IMR-90 (cell line): ENCODE measurements around the gene MSANTD1. TPM values are rescaled to one million over a fixed set of nuclear protein-coding genes. Genes with fewer than 3 reads are reported as not detected.

Experiments
- ATAC-seq: fragments of 200-7000 bp; cut with Tn5 transposase; 2 replicates; pipeline ENCODE4 v1.9.1; 2020; ENCODE audit warnings: low read depth, mild to moderate bottlenecking, moderate library complexity
- BruUV-seq: library from RNA; stranded (reverse); fragments of 400-500 nt; replicated peaks from 2 replicates; lab custom pipeline; 2021; lab: Mats Ljungman, UMichigan
- CTCF ChIA-PET: fragments of 300-600 bp; formaldehyde crosslinking; extraction: SDS; loops from one replicate; lab custom pipeline; 2021; ENCODE audit warnings: antibody characterized with exemption; lab: Yijun Ruan, JAX
- POLR2A ChIA-PET: fragments of 300-600 bp; sonication (Branson Sonifier 250); formaldehyde crosslinking; loops from one replicate; lab custom pipeline; 2022; ENCODE audit warnings: antibody characterized with exemption; ENCODE audit not compliant: unreplicated experiment; lab: Charles Lee
- DNase-seq: peaks from one replicate; pipeline ENCODE4 v3.0.0; 2013
- H2AFZ ChIP-seq: replicated peaks from 2 replicates; pipeline ENCODE3; 2013; ENCODE audit warnings: low read length, mild to moderate bottlenecking; ENCODE audit not compliant: poor library complexity
- H2AK5ac ChIP-seq: 2 replicates; pipeline ENCODE4 v1.6.1; 2013; ENCODE audit warnings: low read depth, low read length, inconsistent platforms
- H2AK9ac ChIP-seq: replicated peaks from 2 replicates; pipeline ENCODE3; 2013; ENCODE audit warnings: mild to moderate bottlenecking, low read depth, low read length, moderate library complexity; ENCODE audit not compliant: poor library complexity
- H2BK120ac ChIP-seq: 2 replicates; pipeline ENCODE4 v1.6.1; 2013; ENCODE audit warnings: low read depth, low read length, inconsistent platforms
- H2BK15ac ChIP-seq: 3 replicates; pipeline ENCODE4 v1.6.1; 2013; ENCODE audit warnings: low read depth, low read length, inconsistent platforms
- H2BK20ac ChIP-seq: 2 replicates; pipeline ENCODE4 v1.6.1; 2013; ENCODE audit warnings: low read depth, mild to moderate bottlenecking, inconsistent platforms, low read length, moderate library complexity
- H2BK5ac ChIP-seq: 2 replicates; pipeline ENCODE4 v1.6.1; 2013; ENCODE audit warnings: mild to moderate bottlenecking, low read depth, low read length, inconsistent platforms; ENCODE audit not compliant: poor library complexity, severe bottlenecking
- H3K14ac ChIP-seq: replicated peaks from 2 replicates; pipeline ENCODE4 v1.6.1; 2013; ENCODE audit warnings: low read depth, low read length, inconsistent platforms
- H3K18ac ChIP-seq: 2 replicates; pipeline ENCODE4 v1.6.1; 2013; ENCODE audit warnings: low read depth, low read length, control low read depth
- H3K23ac ChIP-seq: 2 replicates; pipeline ENCODE4 v1.6.1; 2013; ENCODE audit warnings: low read depth, low read length, inconsistent platforms
- H3K27ac ChIP-seq: 2 replicates; pipeline ENCODE4 v1.5.1; 2013; ENCODE audit warnings: mild to moderate bottlenecking, control low read depth, low read length; ENCODE audit not compliant: insufficient read depth
- H3K27me3 ChIP-seq: 2 replicates; pipeline ENCODE4 v1.6.1; 2013; ENCODE audit warnings: low read length; ENCODE audit not compliant: control insufficient read depth, insufficient read depth
- H3K36me3 ChIP-seq: 2 replicates; pipeline ENCODE4 v1.6.1; 2013; ENCODE audit warnings: low read length, mixed read lengths; ENCODE audit not compliant: control insufficient read depth, insufficient read depth
- H3K4ac ChIP-seq: 2 replicates; pipeline ENCODE4 v1.6.1; 2013; ENCODE audit warnings: low read depth, low read length, inconsistent platforms
- H3K4me1 ChIP-seq: 2 replicates; pipeline ENCODE4 v1.6.1; 2013; ENCODE audit warnings: low read length, mixed read lengths; ENCODE audit not compliant: control insufficient read depth, insufficient read depth
- H3K4me2 ChIP-seq: 2 replicates; pipeline ENCODE4 v1.6.1; 2013; ENCODE audit warnings: low read depth, mild to moderate bottlenecking, control low read depth, low read length, moderate library complexity
- H3K4me3 ChIP-seq: 2 replicates; pipeline ENCODE4 v1.5.1; 2013; ENCODE audit warnings: low read depth, mild to moderate bottlenecking, control low read depth, low read length, moderate library complexity; ENCODE audit not compliant: insufficient read depth
- H3K56ac ChIP-seq: 2 replicates; pipeline ENCODE4 v1.6.1; 2013; ENCODE audit warnings: low read length, inconsistent platforms; ENCODE audit not compliant: insufficient read depth; ENCODE audit errors: extremely low read depth
- H3K79me1 ChIP-seq, 2 experiments: 2 replicates each; pipeline ENCODE4 v1.6.1; 2013; ENCODE audit warnings: low read length in 2 of 2, inconsistent platforms in 1 of 2, low read depth in 1 of 2
- H3K9ac ChIP-seq: 2 replicates; pipeline ENCODE4 v1.6.1; 2013; ENCODE audit warnings: low read depth, low read length, control low read depth
- H3K9me1 ChIP-seq: 2 replicates; pipeline ENCODE4 v1.6.1; 2013; ENCODE audit warnings: low read length, inconsistent platforms; ENCODE audit not compliant: insufficient read depth
- H3K9me3 ChIP-seq: 2 replicates; pipeline ENCODE4 v1.6.1; 2013; ENCODE audit warnings: low read length; ENCODE audit not compliant: control insufficient read depth, insufficient read depth
- H4K20me1 ChIP-seq: 2 replicates; pipeline ENCODE4 v1.6.1; 2013; ENCODE audit warnings: low read length, inconsistent platforms; ENCODE audit not compliant: insufficient read depth
- H4K5ac ChIP-seq: 2 replicates; pipeline ENCODE4 v1.6.1; 2013; ENCODE audit warnings: mild to moderate bottlenecking, low read depth, low read length, control low read depth
- H4K8ac ChIP-seq, 2 experiments: 2 replicates each; pipeline ENCODE4 v1.6.1; 2013; ENCODE audit warnings: low read depth in 2 of 2, low read length in 2 of 2, control low read depth in 1 of 2, inconsistent platforms in 1 of 2
- H4K91ac ChIP-seq: 2 replicates; pipeline ENCODE4 v1.6.1; 2013; ENCODE audit warnings: low read depth, low read length, inconsistent platforms; ENCODE audit not compliant: insufficient read depth
- CEBPB ChIP-seq: IDR thresholded peaks from 2 replicates; pipeline ENCODE4 v1.6.1; 2012; ENCODE audit warnings: low read depth, low read length, improper control_type of control experiment
- CHD1 ChIP-seq: IDR thresholded peaks from 2 replicates; pipeline ENCODE4 v1.6.1; 2012; ENCODE audit warnings: low read depth, low read length, improper control_type of control experiment
- CTCF ChIP-seq: conservative IDR thresholded peaks from 2 replicates; pipeline ENCODE4 v1.5.1; 2012; ENCODE audit warnings: mild to moderate bottlenecking, low read depth, low read length, improper control_type of control experiment
- ELK1 ChIP-seq: fragments of 150-350 bp; IDR thresholded peaks from 2 replicates; pipeline ENCODE4 v1.6.1; 2016; ENCODE audit warnings: low read depth, mild to moderate bottlenecking, low read length, moderate library complexity, borderline replicate concordance
- FOS ChIP-seq: fragments of 150-350 bp; IDR thresholded peaks from 2 replicates; pipeline ENCODE4 v1.6.1; 2016; ENCODE audit warnings: low read depth, low read length
- MAFK ChIP-seq: IDR thresholded peaks from 2 replicates; pipeline ENCODE4 v1.6.1; 2012; ENCODE audit warnings: low read depth, low read length, improper control_type of control experiment
- MAZ ChIP-seq: IDR thresholded peaks from 2 replicates; pipeline ENCODE4 v1.6.1; 2012; ENCODE audit warnings: low read depth, mild to moderate bottlenecking, low read length, improper control_type of control experiment, moderate library complexity, borderline replicate concordance
- MXI1 ChIP-seq: IDR thresholded peaks from 2 replicates; pipeline ENCODE4 v1.6.1; 2012; ENCODE audit warnings: low read depth, mild to moderate bottlenecking, low read length, moderate library complexity, borderline replicate concordance
- NFE2L2 ChIP-seq: fragments of 150-350 bp; IDR thresholded peaks from 2 replicates; pipeline ENCODE4 v1.6.1; 2016; ENCODE audit warnings: low read depth, mild to moderate bottlenecking, low read length
- POLR2A ChIP-seq: IDR thresholded peaks from 2 replicates; pipeline ENCODE4 v1.6.1; 2012; ENCODE audit warnings: mild to moderate bottlenecking, low read depth, low read length
- RAD21 ChIP-seq: IDR thresholded peaks from 2 replicates; pipeline ENCODE4 v1.6.1; 2012; ENCODE audit warnings: low read length, improper control_type of control experiment
- RCOR1 ChIP-seq: IDR thresholded peaks from 2 replicates; pipeline ENCODE4 v1.6.1; 2012; ENCODE audit warnings: mild to moderate bottlenecking, low read length, improper control_type of control experiment; ENCODE audit not compliant: insufficient replicate concordance
- USF2 ChIP-seq: fragments of 150-350 bp; IDR thresholded peaks from 2 replicates; pipeline ENCODE4 v1.6.1; 2017; ENCODE audit warnings: mild to moderate bottlenecking, antibody characterized with exemption, low read length, low read depth
- WGBS, 2 experiments: methylation state at CpG; one replicate each; pipeline versions ENCODE4 v1.1.5 to v1.1.7; 2013; ENCODE audit warnings: missing lambda C conversion rate in 2 of 2; ENCODE audit not compliant: insufficient read length in 1 of 2; ENCODE audit errors: extremely low coverage in 2 of 2; 5-methylcytosine and 5-hydroxymethylcytosine counted together
- dilution Hi-C: fragments of 300-500 bp; cut with HindIII; formaldehyde crosslinking; loops from one replicate; pipeline ENCODE4 v1.14.3; 2018; ENCODE audit warnings: low sequenced_read_pairs; ENCODE audit not compliant: unreplicated experiment
- in situ Hi-C: fragments of 300-500 bp; cut with MboI; formaldehyde crosslinking; loops from 3 replicates; pipeline ENCODE4 v1.14.3; 2019; ENCODE audit warnings: low sequenced_read_pairs, inconsistent platforms, mixed read lengths
- intact Hi-C: fragments of 100-400 bp; cut with micrococcal nuclease; formaldehyde crosslinking; loops from 2 replicates; pipeline ENCODE4 v1.10.0; 2022
- polyA plus RNA-seq, 3 experiments: library from polyadenylated mRNA; depleted of rRNA; stranded (reverse); fragments of >200 nt; gene quantifications; 2 replicates each; pipeline ENCODE4 v1.2.3, GENCODE V29; 2012; ENCODE audit warnings: low replicate concordance in 1 of 3
- total RNA-seq: library from RNA; depleted of rRNA; stranded (reverse); fragments of >200 nt; gene quantifications from 2 replicates; pipeline ENCODE4 v1.2.3, GENCODE V29; 2012

Gene MSANTD1
- total and polyA plus RNA-seq, 2 of the 4 experiments (the other 2 are of a cell fraction), result under 0.01 to 0.07 TPM

- Histone ChIP-seq H3K4me3 (peak overlapping the region; percentile 95), H4K20me1 (0 out of 2 replicates have a peak, but pooled peaks cover 11% of the 10 kb centered on the region), H3K23ac (peak overlapping the region; percentile 84), H3K9me1 (peaks cover 7% of the 10 kb centered on the region; the same call in 1 of the 2 replicates), H2AFZ (peak overlapping the region; percentile 99), H3K18ac (no peak overlapping the region), H2AK9ac (peak overlapping the region; percentile 87), H4K91ac (no peak overlapping the region; the same call in 1 of the 2 replicates), H3K4me2 (peak overlapping the region; percentile 71), H3K14ac (0 out of 2 replicates have a peak overlapping the region, but pooled peaks have one; percentile 65), H3K9ac (peak overlapping the region; percentile 5), H3K56ac (peak overlapping the region; percentile 50), H3K9me3 (no peaks in the 10 kb centered on the region), H2BK20ac (no peak overlapping the region), H3K27ac (peak overlapping the region; percentile 84), H3K36me3 (no peaks in the 10 kb centered on the region), H2BK5ac (peak overlapping the region; percentile 74), H3K27me3 (peaks cover 5% of the 10 kb centered on the region; the same call in 1 of the 2 replicates), H2BK15ac (no peak overlapping the region; the same call in 2 of the 3 replicates), H2AK5ac (peak overlapping the region; percentile 75; the same call in 1 of the 2 replicates), H3K79me1 (peaks cover 19 to 35% of the 10 kb centered on the region in 2 experiments), H4K5ac (no peak overlapping the region), H3K4ac (peak overlapping the region; percentile 69), H3K4me1 (peaks cover 19% of the 10 kb centered on the region), H2BK120ac (no peak overlapping the region), H4K8ac (peak overlapping the region; percentile 72 to 73; a peak in 3 of 4 replicates)
- intact Hi-C loops (loop anchor here (5.0 kb wide), 1 partner anchor 146 kb away; no protein-coding TSS in a partner anchor), in situ Hi-C loops (no loop called here), dilution Hi-C loops (no loop called here)
- ChIA-PET POLR2A (no interaction called here), CTCF (no interaction called here)
- DNase-seq (no peak), ATAC-seq (no peak)
- TF ChIP-seq RCOR1 (no peak), POLR2A (no peak), MAFK (no peak), MXI1 (no peak), RAD21 (no peak), FOS (no peak), CEBPB (no peak), ELK1 (no peak), USF2 (no peak), CTCF (no peak), CHD1 (no peak), MAZ (no peak), NFE2L2 (no peak)
- no TSS peak for BruUV-seq
- WGBS, 2 experiments, result 58% methylated on average over 11 of the region's 24 CpGs; no CpG with 5 or more reads in 1 of the 2 experiments
Observed at GRCh38 chr4:3291411-3291968, 42.5 kb downstream of the MSANTD1 start.
